Ishikawa (cell line): ENCODE results near the gene SPAG9.

ENCODE experiments used
- CEBPB ChIP-seq: IDR thresholded peaks from 2 replicates; pipeline ENCODE4 v1.6.1; 2012
- CREB1 ChIP-seq: IDR thresholded peaks from 2 replicates; pipeline ENCODE4 v1.6.1; 2012; ENCODE audit warnings: low read depth
- EGR1 ChIP-seq: IDR thresholded peaks from 2 replicates; pipeline ENCODE4 v1.6.1; 2012
- EP300 ChIP-seq: IDR thresholded peaks from 2 replicates; pipeline ENCODE4 v1.6.1; 2012; ENCODE audit warnings: borderline replicate concordance
- FOXM1 ChIP-seq: IDR thresholded peaks from 2 replicates; pipeline ENCODE4 v1.6.1; 2012; ENCODE audit warnings: low read depth, borderline replicate concordance
- MAX ChIP-seq: IDR thresholded peaks from 2 replicates; pipeline ENCODE4 v1.6.1; 2012
- NFIC ChIP-seq: IDR thresholded peaks from 2 replicates; pipeline ENCODE4 v1.6.1; 2012
- RAD21 ChIP-seq: IDR thresholded peaks from 2 replicates; pipeline ENCODE4 v1.6.1; 2012; ENCODE audit warnings: low read depth
- REST ChIP-seq: IDR thresholded peaks from 2 replicates; pipeline ENCODE4 v1.6.1; 2012; ENCODE audit warnings: low read depth, mild to moderate bottlenecking
- TAF1 ChIP-seq: IDR thresholded peaks from 2 replicates; pipeline ENCODE4 v1.6.1; 2012; ENCODE audit warnings: low read depth, mild to moderate bottlenecking
- TCF12 ChIP-seq: IDR thresholded peaks from 2 replicates; pipeline ENCODE4 v1.6.1; 2012; ENCODE audit warnings: low read depth
- TEAD4 ChIP-seq: IDR thresholded peaks from 2 replicates; pipeline ENCODE4 v1.6.1; 2012
- USF1 ChIP-seq: IDR thresholded peaks from 2 replicates; pipeline ENCODE4 v1.6.1; 2012
- YY1 ChIP-seq: IDR thresholded peaks from 2 replicates; pipeline ENCODE4 v1.6.1; 2012; ENCODE audit warnings: low read depth
- ZBTB7A ChIP-seq: IDR thresholded peaks from 2 replicates; pipeline ENCODE4 v1.6.1; 2012; ENCODE audit warnings: low read depth

Gene SPAG9

GRCh38 chr17:51166198-51166986, 45.7 kb upstream of the SPAG9 start, which contains the start of gene NME2:
Gene NME2 (plus strand): TSS chr17:51166411. CDS start chr17:51166831, 420 bp downstream.
- TF ChIP-seq YY1 (no peak), REST (0 out of 2 replicates have a peak, but pooled peaks have one; percentile 1), CREB1 (no peak), CEBPB (no peak), EP300 (no peak), TCF12 (no peak), ZBTB7A (no peak), TEAD4 (no peak), NFIC (no peak), USF1 (peak; percentile 90), EGR1 (no peak), FOXM1 (no peak), MAX (peak; percentile 93), RAD21 (no peak), TAF1 (peak; percentile 44; the same call in 1 of the 2 replicates)

- TF ChIP-seq RAD21 (no peak), REST (no peak), FOXM1 (no peak), MAX (no peak)
Measured at GRCh38 chr17:51165680-51166197, 45.1 kb upstream of the SPAG9 start.

GRCh38 chr17:51164911-51165679, 44.4 kb upstream of the SPAG9 start:
- no peak for TF ChIP-seq EP300
- TF ChIP-seq RAD21 = no peak
- no peak for TF ChIP-seq FOXM1
- TF ChIP-seq CEBPB = no peak
- no peak for TF ChIP-seq TCF12
- TF ChIP-seq EGR1 = no peak
- no peak for TF ChIP-seq ZBTB7A
- no peak for TF ChIP-seq TEAD4
- TF ChIP-seq NFIC = no peak
- TF ChIP-seq YY1 = no peak
- TF ChIP-seq MAX = no peak
- TF ChIP-seq USF1 = no peak
- no peak for TF ChIP-seq CREB1
- no peak for TF ChIP-seq REST
- no peak for TF ChIP-seq TAF1

- TF ChIP-seq MAX (no peak), TCF12 (no peak), YY1 (no peak), REST (no peak), EP300 (no peak), EGR1 (no peak), USF1 (no peak), CREB1 (no peak), NFIC (no peak), TAF1 (no peak)
Measured at GRCh38 chr17:51161541-51161940, 40.9 kb upstream of the SPAG9 start.
